Measurements from ENCODE around the gene PPM1B.
"Not testable (repeated sequence)": the region's sequence is repeated elsewhere in the genome, so short reads cannot be mapped to it uniquely, and the experiment has no call there.

The PPM1B gene

GRCh38 chr2:44254023-44254422 is 85.3 kb downstream of the PPM1B start:
- no peak for DNase-seq (ENCODE audit: low spot score)

GRCh38 chr2:44255704-44256103 is 87.0 kb downstream of the PPM1B start:
- not testable (repeated sequence) for DNase-seq (ENCODE audit: low spot score)

DNA sequence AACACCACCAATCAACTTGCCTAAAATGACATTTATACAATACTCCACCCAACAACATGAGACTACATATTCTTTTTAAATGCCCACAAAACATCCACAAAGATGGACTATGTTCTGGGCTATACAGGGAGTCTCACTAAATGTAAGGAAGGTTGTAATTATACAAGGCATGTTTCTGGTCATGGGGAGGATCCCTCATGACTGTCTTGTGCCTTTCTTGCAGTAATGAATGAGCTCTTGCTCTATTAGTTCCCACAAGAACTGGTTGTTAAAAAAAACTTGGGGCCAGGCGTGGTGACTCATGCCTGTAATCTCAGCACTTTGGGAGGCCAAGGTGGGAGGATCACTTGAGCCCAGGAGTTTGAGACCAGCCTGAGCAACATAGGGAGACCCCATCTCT is 89.1 kb downstream of the PPM1B start:
- not testable (repeated sequence) for DNase-seq (ENCODE audit: low spot score)

DNA sequence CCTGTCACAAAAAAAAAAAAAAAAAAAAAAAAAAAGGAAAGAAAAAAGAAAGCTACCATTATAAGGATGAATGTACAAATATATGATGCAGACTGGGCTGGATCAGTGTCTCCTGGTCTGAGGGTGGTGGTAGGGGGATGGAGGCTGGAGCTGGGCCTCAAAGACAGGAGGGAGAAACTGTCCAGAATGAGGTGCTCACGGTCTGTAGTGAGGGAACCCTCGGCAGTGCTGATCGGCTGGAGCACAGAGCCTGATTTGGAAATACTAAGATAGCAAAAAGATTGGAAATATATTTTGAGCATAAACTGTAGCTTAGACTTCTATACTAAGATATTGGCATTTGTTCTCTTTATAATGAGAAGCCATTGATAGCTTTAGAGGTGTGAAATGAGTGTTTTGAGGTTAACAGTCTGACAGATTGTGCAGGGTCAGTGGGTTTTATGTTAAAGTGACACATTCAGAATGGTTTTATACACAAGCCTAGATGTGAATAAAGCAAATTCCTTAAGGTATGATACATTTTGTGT is 98.7 kb downstream of the PPM1B start:
- no peak for DNase-seq (ENCODE audit: low spot score)

DNA sequence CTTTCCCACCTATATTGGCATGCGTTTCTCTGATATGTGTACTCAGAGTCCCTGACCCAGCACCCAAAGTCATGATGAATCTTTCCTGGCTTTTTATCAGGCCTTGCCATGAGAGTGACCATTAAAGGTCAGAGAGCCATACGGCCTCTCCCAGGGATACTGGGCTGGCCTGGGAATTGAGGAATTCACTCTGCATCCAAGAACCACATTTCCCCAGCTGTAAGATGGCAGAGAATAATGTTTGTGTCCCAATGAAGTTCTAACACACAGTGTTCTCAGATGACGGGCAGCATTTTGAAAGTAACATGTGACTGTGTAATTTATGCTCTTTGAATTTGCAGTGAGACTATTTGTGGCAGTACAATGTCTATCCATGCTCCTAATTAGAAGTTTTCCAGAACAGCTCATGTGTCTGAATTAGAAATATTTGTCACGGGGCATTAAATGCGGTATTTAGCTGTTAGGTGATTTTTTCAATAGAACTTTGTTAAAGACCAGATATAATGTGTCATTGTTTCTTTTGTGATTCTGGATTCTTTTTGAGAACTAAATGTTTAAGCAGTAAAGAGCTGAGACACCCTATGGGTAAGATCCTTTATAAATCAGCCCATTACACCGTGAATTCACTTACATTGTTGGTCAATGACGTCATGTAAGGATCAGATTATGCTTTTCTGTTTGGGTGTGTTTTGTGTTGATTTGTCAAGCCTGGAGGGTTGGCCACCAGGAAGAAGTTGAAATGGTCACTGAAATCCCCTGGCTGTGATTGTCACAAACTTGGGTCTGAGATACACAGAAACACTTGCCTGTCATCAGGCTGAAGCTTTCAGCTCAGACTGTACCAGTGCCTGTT is 99.3 kb downstream of the PPM1B start:
- no peak for DNase-seq (ENCODE audit: low spot score)

GRCh38 chr2:44269831-44270230 is 101.2 kb downstream of the PPM1B start:
- no peak for DNase-seq (ENCODE audit: low spot score)

DNA sequence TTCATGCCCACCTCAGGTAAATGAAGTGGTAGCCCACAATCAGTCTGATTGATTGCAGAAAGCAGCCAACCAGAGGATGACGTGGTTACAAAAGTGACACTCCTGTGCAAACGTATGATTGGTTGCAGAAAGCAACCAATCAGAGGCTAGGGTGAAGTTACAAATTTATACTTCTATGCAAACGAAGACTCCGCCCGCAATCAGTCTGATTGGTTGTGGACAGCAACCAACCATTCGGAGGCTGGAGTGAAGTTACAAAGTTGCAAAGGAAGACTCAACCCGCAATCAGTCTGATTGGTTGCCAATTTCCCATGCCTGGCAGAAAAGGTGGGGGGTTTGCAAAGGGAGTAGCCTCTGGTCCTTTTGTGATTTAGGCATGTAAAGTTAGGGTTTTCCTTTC is 102.6 kb downstream of the PPM1B start:
- DNase-seq (ENCODE audit: low spot score): no peak

- DNase-seq (ENCODE audit: low spot score): no peak
Observed at GRCh38 chr2:44273076-44273475, 104.4 kb downstream of the PPM1B start.

GRCh38 chr2:44273596-44273995 is 104.9 kb downstream of the PPM1B start:
- no peak for DNase-seq (ENCODE audit: low spot score)

DNA sequence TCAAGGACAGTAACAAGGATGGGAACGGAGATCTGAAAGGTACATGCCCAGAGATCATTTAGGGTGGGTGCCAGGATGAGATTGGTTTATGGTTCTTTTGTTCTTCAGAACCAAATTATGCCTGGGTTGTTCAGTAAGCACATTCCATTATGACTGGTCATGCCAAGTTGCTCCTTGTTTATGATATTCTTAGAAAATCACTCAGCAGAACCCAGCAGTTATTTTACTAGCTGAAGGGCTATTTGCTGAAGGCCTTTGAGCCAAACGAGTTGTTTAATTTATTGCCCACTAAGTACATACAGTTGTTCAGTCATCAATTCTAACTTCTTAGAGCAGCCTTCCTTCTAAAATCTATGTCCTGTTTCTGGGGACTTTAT is 107.2 kb downstream of the PPM1B start:
- no peak for DNase-seq (ENCODE audit: low spot score)

DNA sequence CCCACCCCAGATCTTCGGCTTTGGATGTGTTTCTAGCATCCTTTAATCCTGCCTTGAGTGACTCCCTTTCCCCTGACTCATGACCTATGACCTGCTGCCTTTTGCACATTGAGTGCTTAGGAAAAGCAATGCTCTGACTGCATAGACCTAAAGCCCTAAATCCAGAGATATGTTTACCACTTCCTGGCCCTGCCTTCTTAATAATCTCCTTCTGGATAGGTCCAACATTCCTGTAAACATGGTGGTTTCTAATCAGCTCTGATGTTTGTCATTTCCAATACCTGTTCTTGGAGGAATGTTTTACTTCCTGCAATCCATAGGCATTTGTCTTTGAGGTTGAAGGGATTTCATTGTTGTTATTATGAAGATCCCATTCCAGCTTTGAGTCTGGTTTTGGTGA is 108.9 kb downstream of the PPM1B start:
- no peak for DNase-seq (ENCODE audit: low spot score)

DNA sequence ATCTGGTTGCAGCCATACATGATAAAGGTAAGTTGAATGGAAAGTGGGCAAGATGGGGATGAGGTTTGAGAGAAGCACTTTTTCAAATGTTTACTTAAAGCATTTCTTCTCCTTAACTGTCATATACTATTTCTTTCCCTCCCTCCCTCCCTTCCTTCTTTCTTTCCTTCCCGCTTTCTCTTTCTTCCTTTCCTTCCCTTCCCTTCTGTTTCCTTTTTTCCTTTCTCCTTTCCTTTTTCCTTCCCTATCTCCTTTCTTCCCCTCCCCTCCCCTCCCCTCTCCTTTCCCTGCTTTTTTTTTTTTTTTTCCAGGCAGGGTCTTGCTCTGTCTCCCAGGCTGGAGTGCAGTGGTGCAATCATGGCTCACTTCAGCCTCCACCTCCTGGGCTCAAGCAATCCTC is 112.2 kb downstream of the PPM1B start:
- DNase-seq (ENCODE audit: low spot score): no peak
